Subcutaneous abdominal adipose tissue (tissue), 5 donors: ENCODE data around the gene HIRA.
A peak's percentile ranks its signal among the peaks of the same experiment; 100 is the strongest.

Experiments
- H3K27ac ChIP-seq: one replicate; pipeline ENCODE4 v1.7.0; 2013; ENCODE audit warnings: low read depth, mild to moderate bottlenecking, inconsistent platforms, low read length, moderate library complexity
- H3K27me3 ChIP-seq, 5 donors: one replicate each; pipeline ENCODE4 v1.7.0; 2013; ENCODE audit warnings: low read length in 5 of 5, inconsistent platforms in 1 of 5; ENCODE audit not compliant: control insufficient read depth in 5 of 5, insufficient read depth in 4 of 5
- H3K36me3 ChIP-seq, 5 donors: one replicate each; pipeline ENCODE4 v1.7.0; 2013; ENCODE audit warnings: low read length in 5 of 5; ENCODE audit not compliant: control insufficient read depth in 5 of 5, insufficient read depth in 5 of 5
- H3K4me1 ChIP-seq, 5 donors: one replicate each; pipeline ENCODE4 v1.7.0; 2013; ENCODE audit warnings: low read length in 5 of 5, mild to moderate bottlenecking in 3 of 5, moderate library complexity in 1 of 5; ENCODE audit not compliant: control insufficient read depth in 5 of 5, insufficient read depth in 5 of 5
- H3K4me3 ChIP-seq, 5 donors: one replicate each; pipeline ENCODE4 v1.7.0; 2013; ENCODE audit warnings: low read length in 5 of 5, low read depth in 1 of 5
- H3K9ac ChIP-seq, 5 donors: one replicate each; pipeline ENCODE4 v1.7.0; 2013; ENCODE audit warnings: low read length in 5 of 5, mild to moderate bottlenecking in 4 of 5, moderate library complexity in 3 of 5
- H3K9me3 ChIP-seq, 5 donors: one replicate each; pipeline ENCODE4 v1.7.0; 2013; ENCODE audit warnings: low read length in 5 of 5; ENCODE audit not compliant: control insufficient read depth in 5 of 5
- donor health status: healthy.
- donor health status: healthy.
- donor health status: healthy.
- donor health status: healthy.
- donor health status: healthy.

The HIRA gene

DNA sequence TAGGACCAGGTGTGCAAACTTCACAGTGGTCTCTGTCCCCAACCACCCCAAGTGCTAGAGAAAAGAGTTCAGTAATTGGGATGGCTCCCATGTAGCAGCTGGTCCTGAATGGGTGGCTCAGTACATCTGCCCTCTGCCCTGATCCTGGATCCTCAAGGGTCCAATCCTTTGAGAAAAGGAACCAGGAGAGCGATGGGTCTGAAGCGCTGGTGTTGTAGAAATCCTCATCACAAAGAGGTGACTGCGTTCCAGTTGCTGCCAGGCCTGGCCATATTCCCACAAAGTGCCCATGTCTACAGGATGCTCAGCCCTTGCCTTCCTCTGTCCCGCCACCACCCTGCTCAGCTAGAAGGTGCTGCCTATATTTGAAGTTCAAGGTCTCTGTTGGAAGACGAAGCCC is 22.2 kb upstream of the HIRA start:
- no peaks in the 10 kb centered on the region for H3K9me3 ChIP-seq
- H3K36me3 ChIP-seq: peaks cover 11 to 81% (median 69%) of the 10 kb centered on the region in 5 donors
- no peak overlapping the region for H3K9ac ChIP-seq
- no peak overlapping the region for H3K27ac ChIP-seq
- H3K4me3 ChIP-seq: no peak overlapping the region
- H3K27me3 ChIP-seq: no peaks in the 10 kb centered on the region
- peaks cover 0 to 8% (median under 1%) of the 10 kb centered on the region in 5 donors for H3K4me1 ChIP-seq

GRCh38 chr22:19451570-19451969 is 20.0 kb upstream of the HIRA start:
- Histone ChIP-seq H3K9me3 (no peaks in the 10 kb centered on the region), H3K27me3 (no peaks in the 10 kb centered on the region), H3K4me3 (no peak overlapping the region), H3K9ac (no peak overlapping the region), H3K4me1 (peaks cover 1 to 22% (median 16%) of the 10 kb centered on the region in 5 donors), H3K36me3 (peaks cover 10 to 65% (median 52%) of the 10 kb centered on the region in 5 donors), H3K27ac (no peak overlapping the region)

DNA sequence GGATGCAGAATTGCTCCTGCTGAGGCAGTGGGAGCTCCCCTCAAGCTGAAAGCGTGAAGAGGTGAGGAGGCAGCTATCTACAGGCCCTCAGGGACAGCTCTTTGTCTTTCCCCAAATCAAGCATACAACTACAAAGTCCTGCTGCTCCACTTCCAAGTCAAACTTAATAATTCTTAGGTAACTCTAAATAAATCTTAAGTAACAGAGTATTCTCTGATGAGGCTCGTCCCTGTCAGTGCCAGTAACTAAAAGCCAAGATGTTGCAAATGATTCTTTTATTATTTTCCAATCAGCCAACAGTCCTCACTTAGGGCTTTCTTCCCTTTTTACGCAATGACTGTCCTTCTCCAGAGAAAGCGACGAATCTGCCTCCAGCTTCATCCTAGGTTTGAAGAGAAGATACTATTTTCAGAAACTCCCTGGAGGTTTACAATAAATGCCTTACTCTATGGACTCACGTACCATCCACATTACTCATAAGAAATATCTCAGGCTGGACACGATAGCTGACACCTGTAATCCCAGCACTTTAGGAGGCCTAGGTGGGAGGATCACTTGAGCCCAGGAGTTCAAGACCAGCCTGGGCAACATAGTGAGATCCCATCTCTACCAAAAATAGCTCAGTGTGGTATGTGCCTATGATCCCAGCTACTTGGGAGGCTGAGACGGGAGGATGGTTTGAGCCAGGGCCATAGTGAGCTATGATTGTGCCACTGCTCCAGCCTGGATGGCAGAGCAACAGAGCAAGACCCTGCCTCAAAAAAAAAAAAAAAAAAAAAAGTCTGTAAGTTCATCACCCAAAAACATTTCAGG is 19.0 kb upstream of the HIRA start:
- Histone ChIP-seq H3K9ac (peak overlapping the region in 2 of 5 donors; percentile 35 to 44), H3K27ac (peak overlapping the region; percentile 57), H3K9me3 (no peaks in the 10 kb centered on the region), H3K4me1 (peaks cover 3 to 27% (median 23%) of the 10 kb centered on the region in 5 donors), H3K4me3 (no peak overlapping the region), H3K36me3 (peaks cover 10 to 55% (median 42%) of the 10 kb centered on the region in 5 donors), H3K27me3 (no peaks in the 10 kb centered on the region)

DNA sequence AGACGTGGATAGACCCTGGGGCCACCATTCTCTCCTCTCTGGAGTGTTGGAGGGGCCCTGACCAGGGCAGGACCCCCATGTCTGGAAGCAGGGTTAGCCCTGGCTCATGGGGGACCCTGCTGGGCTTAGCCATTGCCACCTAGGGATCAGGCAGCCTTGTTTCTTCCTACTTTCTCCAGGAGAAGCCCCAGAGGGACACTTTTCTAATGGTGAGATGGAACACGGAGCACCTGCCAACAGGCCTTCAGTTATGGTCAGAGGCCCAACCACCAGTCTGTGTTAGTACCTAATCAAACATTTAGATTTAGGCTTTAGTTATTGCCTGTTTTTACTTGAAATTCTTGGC is 17.9 kb upstream of the HIRA start:
- Histone ChIP-seq H3K4me1 (peaks cover 3 to 27% (median 25%) of the 10 kb centered on the region in 5 donors), H3K36me3 (peaks cover 10 to 43% (median 33%) of the 10 kb centered on the region in 5 donors), H3K9ac (peak overlapping the region in 1 of 5 donors; percentile 44), H3K27me3 (no peaks in the 10 kb centered on the region), H3K27ac (peak overlapping the region; percentile 57), H3K4me3 (no peak overlapping the region), H3K9me3 (no peaks in the 10 kb centered on the region)

GRCh38 chr22:19448739-19449421 is 17.3 kb upstream of the HIRA start:
- H3K4me1 ChIP-seq: peaks cover 3 to 27% (median 25%) of the 10 kb centered on the region in 5 donors
- H3K9me3 ChIP-seq: no peaks in the 10 kb centered on the region
- H3K27ac ChIP-seq: peak overlapping the region; percentile 57
- H3K27me3 ChIP-seq: no peaks in the 10 kb centered on the region
- H3K4me3 ChIP-seq: no peak overlapping the region
- peaks cover 10 to 43% (median 33%) of the 10 kb centered on the region in 5 donors for H3K36me3 ChIP-seq
- no peak overlapping the region for H3K9ac ChIP-seq

GRCh38 chr22:19448076-19448607 is 16.6 kb upstream of the HIRA start:
- H3K4me1 ChIP-seq: peaks cover 3 to 27% (median 25%) of the 10 kb centered on the region in 5 donors
- no peaks in the 10 kb centered on the region for H3K27me3 ChIP-seq
- peak overlapping the region; percentile 64 to 94 (median 88) for H3K9ac ChIP-seq
- peaks cover 9 to 43% (median 32%) of the 10 kb centered on the region in 5 donors for H3K36me3 ChIP-seq
- peak overlapping the region; percentile 80 for H3K27ac ChIP-seq
- no peaks in the 10 kb centered on the region for H3K9me3 ChIP-seq
- peak overlapping the region; percentile 71 to 89 (median 84) for H3K4me3 ChIP-seq

DNA sequence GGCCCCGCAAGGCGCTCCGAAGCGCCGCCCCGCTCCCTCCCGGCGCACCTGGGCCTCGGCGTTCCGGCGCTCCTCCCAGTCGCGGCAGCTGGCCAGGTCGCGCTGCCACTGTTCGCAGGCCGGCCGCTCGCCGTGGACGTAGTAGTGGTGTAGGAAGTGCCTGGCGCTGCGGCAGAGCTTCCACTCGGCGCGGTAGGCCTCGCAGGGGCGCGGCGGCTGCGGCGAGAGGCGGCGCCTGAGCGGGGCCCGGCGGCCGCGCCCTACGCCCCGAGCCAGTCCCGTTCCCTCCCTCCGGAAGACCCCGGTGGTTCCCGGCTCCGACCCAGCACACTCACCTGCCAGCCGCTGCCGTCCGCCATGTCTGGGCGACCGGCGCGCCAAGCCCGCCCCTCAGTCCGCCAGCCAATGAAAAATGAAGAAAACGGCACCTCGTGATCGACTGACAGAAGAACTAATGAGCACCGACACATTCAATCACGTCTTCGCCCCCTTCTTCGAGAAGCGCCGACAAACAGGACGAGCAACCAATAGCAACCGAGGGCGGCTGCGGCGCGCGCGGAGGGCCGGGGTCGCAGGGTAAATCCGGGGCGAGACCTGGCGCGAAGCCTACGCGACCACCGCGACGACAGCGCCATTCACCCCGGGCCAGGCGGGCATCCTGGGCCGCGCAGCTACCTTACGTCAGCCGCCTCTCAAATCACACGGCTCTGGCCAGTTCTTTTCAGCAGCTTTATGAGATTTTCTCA is 16.0 kb upstream of the HIRA start, which contains the start of gene C22orf39:
TSS of gene C22orf39 (minus strand) at position 382 of the 746 bp plus-strand sequence. CDS start at position 359, 23 bp downstream.
- no peaks in the 10 kb centered on the region for H3K27me3 ChIP-seq
- no peaks in the 10 kb centered on the region for H3K9me3 ChIP-seq
- H3K4me3 ChIP-seq: peak within 1 kb of the TSS; percentile 71 to 96 (median 84)
- H3K36me3 ChIP-seq: peaks cover 5 to 42% (median 26%) of the 10 kb centered on the region in 5 donors
- peak within 1 kb of the TSS; percentile 82 to 94 (median 89) for H3K9ac ChIP-seq
- H3K27ac ChIP-seq: peak within 1 kb of the TSS; percentile 80
- peaks cover 3 to 27% (median 25%) of the 10 kb centered on the region in 5 donors for H3K4me1 ChIP-seq

DNA sequence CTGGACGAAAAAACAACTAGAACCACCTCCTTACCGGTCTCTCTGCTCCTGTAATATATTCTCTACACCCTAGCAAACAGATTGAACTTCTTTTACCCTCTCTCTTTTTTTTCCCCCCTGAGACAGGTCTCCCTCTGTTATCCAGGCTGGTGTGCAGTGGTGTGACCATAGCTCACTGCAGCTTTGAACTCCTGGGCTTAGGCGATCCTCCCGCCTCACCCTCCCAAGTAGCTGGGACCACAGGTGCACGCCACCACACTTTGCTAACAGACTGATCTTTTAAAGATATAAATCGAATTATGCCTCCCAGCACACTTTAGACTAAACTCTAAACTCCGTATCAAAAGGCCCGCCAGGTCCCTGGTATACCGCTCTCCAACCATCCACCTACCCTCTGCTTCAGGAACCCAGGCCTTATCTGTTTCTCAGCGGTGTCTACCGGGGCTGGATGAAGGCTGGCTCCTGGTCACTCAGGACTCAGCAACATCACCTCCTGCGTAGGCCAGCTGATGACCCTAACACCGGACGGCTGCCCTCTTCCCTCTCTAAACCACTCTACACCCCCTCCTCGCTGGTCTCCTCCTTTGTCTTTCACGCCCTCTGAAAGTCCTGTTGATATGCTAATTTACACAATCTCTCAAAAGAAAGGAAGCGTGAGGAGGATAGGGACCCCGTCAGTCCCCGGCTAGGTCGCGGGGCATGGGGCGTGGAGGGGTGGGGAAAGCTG is 15.2 kb upstream of the HIRA start:
- Histone ChIP-seq H3K9me3 (no peaks in the 10 kb centered on the region), H3K9ac (peak overlapping the region; percentile 82 to 94 (median 89)), H3K27ac (peak overlapping the region; percentile 80), H3K4me3 (peak overlapping the region; percentile 71 to 96 (median 84)), H3K36me3 (peaks cover 5 to 41% (median 21%) of the 10 kb centered on the region in 5 donors), H3K4me1 (peaks cover 3 to 27% (median 25%) of the 10 kb centered on the region in 5 donors), H3K27me3 (no peaks in the 10 kb centered on the region)
